ENCODE measurements around the gene CACNA1S.

CACNA1S gene

GRCh38 chr1:201146626-201147390, 34.6 kb upstream of the CACNA1S start:
- Histone ChIP-seq H3K4me1 (ENCODE audit: control insufficient read depth, insufficient read depth, low read length, poor library complexity, severe bottlenecking) (no peaks in the 10 kb centered on the region), H3K36me3 (ENCODE audit: control insufficient read depth, insufficient read depth, low read length) (peaks cover 99% of the 10 kb centered on the region), H3K9me3 (ENCODE audit: control insufficient read depth, low read length) (no peaks in the 10 kb centered on the region), H3K4me3 (ENCODE audit: extremely low read depth, insufficient read depth, low read length, poor library complexity, severe bottlenecking) (no peak overlapping the region), H3K27ac (ENCODE audit: low read depth, low read length, severe bottlenecking) (no peak overlapping the region)
- WGBS, 2 experiments (ENCODE audit: insufficient coverage in 2 of 2), result 90 to 92% methylated on average over 16 of the region's 17 CpGs

- 94 to 100% methylated on average over 5 to 6 of the region's 7 CpGs for WGBS, 2 experiments (ENCODE audit: insufficient coverage in 2 of 2)
- Histone ChIP-seq H3K4me3 (ENCODE audit: extremely low read depth, insufficient read depth, low read length, poor library complexity, severe bottlenecking) (no peak overlapping the region), H3K27ac (ENCODE audit: low read depth, low read length, severe bottlenecking) (no peak overlapping the region), H3K36me3 (ENCODE audit: control insufficient read depth, insufficient read depth, low read length) (peaks cover 99% of the 10 kb centered on the region), H3K9me3 (ENCODE audit: control insufficient read depth, low read length) (no peaks in the 10 kb centered on the region), H3K4me1 (ENCODE audit: control insufficient read depth, insufficient read depth, low read length, poor library complexity, severe bottlenecking) (peaks cover 1% of the 10 kb centered on the region)
Measured at GRCh38 chr1:201145816-201146215, 33.6 kb upstream of the CACNA1S start.

- Histone ChIP-seq H3K4me1 (ENCODE audit: control insufficient read depth, insufficient read depth, low read length, poor library complexity, severe bottlenecking) (peaks cover 7% of the 10 kb centered on the region), H3K27ac (ENCODE audit: low read depth, low read length, severe bottlenecking) (no peak overlapping the region), H3K4me3 (ENCODE audit: extremely low read depth, insufficient read depth, low read length, poor library complexity, severe bottlenecking) (no peak overlapping the region), H3K36me3 (ENCODE audit: control insufficient read depth, insufficient read depth, low read length) (peaks cover 98% of the 10 kb centered on the region), H3K9me3 (ENCODE audit: control insufficient read depth, low read length) (no peaks in the 10 kb centered on the region)
- 94 to 100% methylated on average over 2 to 3 of the region's 3 CpGs for WGBS, 2 experiments (ENCODE audit: insufficient coverage in 2 of 2)
Measured at GRCh38 chr1:201145132-201145531, 32.9 kb upstream of the CACNA1S start.

GRCh38 chr1:201144701-201145100, 32.5 kb upstream of the CACNA1S start:
- WGBS, 2 experiments (ENCODE audit: insufficient coverage in 2 of 2), result 70 to 80% methylated on average over 4 to 5 of the region's 5 CpGs
- Histone ChIP-seq H3K36me3 (ENCODE audit: control insufficient read depth, insufficient read depth, low read length) (peaks cover 98% of the 10 kb centered on the region), H3K4me1 (ENCODE audit: control insufficient read depth, insufficient read depth, low read length, poor library complexity, severe bottlenecking) (peaks cover 7% of the 10 kb centered on the region), H3K27ac (ENCODE audit: low read depth, low read length, severe bottlenecking) (no peak overlapping the region), H3K4me3 (ENCODE audit: extremely low read depth, insufficient read depth, low read length, poor library complexity, severe bottlenecking) (no peak overlapping the region), H3K9me3 (ENCODE audit: control insufficient read depth, low read length) (no peaks in the 10 kb centered on the region)

DNA sequence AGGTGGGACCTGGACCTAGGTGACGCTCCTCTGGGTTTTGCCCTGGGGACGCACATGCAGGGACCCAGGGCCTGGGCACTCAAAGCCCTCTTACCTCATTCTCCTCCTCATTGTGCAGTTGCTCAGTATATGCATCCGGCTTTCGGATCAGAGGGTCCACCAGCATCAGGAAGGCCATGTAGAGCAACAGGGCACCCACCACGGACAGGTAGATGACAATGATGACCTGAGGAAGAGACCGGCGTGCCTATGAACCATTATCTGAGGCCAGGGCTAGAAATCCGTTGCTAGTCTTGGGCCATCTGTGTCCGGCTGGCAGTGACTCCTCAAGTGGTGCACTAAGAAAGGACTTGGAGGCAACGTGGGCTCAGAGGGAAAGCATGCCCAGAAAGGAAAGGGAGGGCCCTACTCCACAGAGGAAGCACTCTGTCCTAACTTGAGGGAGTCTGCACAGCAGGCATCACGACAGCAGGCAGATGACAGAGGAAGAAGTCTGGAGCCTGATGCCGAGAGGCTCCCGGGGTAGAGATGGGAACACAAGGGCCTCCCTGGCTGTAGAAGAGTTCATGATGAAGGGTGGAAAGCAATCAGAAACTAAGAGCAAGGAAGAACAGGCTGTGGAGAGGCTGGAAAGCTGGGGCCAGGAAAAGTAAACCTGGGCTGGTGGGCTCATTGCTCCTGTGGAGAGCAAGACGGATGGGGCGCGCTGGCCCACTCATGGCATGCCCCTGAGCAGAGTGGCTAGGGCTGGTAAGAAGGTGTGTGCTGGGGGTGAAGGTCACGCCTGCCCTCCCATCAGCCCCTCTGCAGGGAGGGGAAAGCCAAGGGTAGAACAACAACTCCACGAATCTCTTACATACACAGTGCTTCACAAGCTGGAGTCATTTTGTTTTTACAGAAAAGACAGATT, 31.8 kb upstream of the CACNA1S start:
- H3K9me3 ChIP-seq (ENCODE audit: control insufficient read depth, low read length), result no peaks in the 10 kb centered on the region
- peaks cover 97% of the 10 kb centered on the region for H3K36me3 ChIP-seq (ENCODE audit: control insufficient read depth, insufficient read depth, low read length)
- H3K4me1 ChIP-seq (ENCODE audit: control insufficient read depth, insufficient read depth, low read length, poor library complexity, severe bottlenecking), result peaks cover 7% of the 10 kb centered on the region
- H3K4me3 ChIP-seq (ENCODE audit: extremely low read depth, insufficient read depth, low read length, poor library complexity, severe bottlenecking), result no peak overlapping the region
- WGBS, 2 experiments (ENCODE audit: insufficient coverage in 2 of 2), result 93 to 94% methylated on average over 13 to 14 of the region's 18 CpGs
- no peak overlapping the region for H3K27ac ChIP-seq (ENCODE audit: low read depth, low read length, severe bottlenecking)

DNA sequence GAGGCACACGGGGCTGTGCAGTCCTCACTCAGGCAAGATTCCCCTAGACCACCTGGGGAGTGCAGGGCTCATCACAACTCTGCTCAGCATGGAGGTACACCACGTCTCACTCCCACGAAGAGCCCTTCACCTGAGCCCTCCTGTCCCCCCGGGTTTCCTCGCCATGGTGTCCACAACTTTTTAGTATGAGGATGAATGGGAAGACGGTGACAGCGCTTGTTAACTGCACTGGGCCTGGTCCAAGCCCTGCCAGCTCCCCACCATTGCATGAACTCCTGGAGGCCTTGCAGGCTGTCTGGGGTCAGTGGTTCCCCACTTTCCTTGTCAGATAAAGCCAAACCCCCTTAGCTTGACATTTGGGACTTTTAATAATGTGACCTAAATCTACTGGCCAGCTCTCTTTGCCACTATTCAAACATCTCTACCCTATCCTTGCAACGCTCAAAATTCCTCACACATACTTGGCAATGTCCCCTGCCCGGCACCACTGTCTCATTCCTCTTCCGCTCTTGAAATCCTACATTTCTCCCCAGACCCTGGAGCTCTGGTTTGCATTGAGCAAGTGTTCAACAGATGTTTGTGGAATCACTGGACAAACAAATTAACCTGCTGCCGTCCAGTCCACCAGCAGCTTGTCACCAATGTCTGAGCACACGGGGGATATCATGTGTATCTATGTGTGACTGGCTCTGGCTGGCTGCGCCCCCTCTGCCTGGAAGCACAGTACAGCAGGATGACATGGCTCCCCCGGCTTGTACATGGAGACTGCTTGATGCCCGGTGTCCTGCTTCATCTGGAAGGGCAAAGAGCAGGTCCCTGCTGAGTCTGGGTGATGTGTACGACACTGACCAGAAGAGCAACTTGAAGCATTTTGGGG, 30.9 kb upstream of the CACNA1S start:
- Histone ChIP-seq H3K36me3 (ENCODE audit: control insufficient read depth, insufficient read depth, low read length) (peaks cover 93% of the 10 kb centered on the region), H3K9me3 (ENCODE audit: control insufficient read depth, low read length) (no peaks in the 10 kb centered on the region), H3K27ac (ENCODE audit: low read depth, low read length, severe bottlenecking) (no peak overlapping the region), H3K4me1 (ENCODE audit: control insufficient read depth, insufficient read depth, low read length, poor library complexity, severe bottlenecking) (peaks cover 9% of the 10 kb centered on the region), H3K4me3 (ENCODE audit: extremely low read depth, insufficient read depth, low read length, poor library complexity, severe bottlenecking) (no peak overlapping the region)
- 91 to 96% methylated on average over 11 to 14 of the region's 16 CpGs for WGBS, 2 experiments (ENCODE audit: insufficient coverage in 2 of 2)

DNA sequence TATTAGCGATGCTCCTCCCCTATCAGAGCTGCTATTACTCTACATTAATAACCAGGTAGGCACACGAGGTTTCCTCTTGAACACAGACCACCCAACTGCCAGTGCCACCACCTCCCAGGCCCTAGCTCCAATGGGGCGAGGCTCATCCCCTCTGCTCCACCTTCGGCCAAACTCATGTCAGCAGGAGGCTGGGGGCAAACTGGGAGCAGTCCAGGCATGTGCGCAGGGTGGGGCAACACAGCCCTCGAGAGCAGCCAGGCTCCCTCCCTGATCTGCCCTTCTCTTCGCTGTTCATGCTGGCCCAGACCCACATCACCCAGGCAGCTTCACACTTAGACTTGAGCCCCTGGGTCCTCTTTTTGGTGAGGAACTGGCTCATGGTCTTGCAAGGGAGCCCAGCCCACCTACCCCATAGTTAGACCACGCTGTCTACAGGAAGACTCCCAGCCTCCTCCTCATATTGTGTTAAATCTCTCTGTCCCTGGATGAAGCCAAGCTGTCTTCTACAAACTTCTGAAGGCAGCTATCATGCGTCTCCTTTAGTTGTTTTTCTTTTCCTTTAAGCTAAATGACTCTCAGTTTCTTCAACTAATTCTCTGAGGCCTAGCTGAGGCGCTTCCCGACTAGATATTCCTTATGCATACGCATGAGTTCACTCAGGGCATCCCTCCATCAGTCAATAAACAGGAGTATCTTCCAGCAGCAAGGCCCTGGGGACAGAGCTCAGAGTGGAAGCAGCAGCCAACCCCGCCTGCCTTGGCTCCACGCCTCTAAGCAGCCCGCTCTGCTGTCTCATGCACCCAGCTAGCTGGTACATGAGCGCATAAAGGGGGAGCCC, 30.0 kb upstream of the CACNA1S start:
- Histone ChIP-seq H3K4me1 (ENCODE audit: control insufficient read depth, insufficient read depth, low read length, poor library complexity, severe bottlenecking) (peaks cover 17% of the 10 kb centered on the region), H3K9me3 (ENCODE audit: control insufficient read depth, low read length) (no peaks in the 10 kb centered on the region), H3K36me3 (ENCODE audit: control insufficient read depth, insufficient read depth, low read length) (peaks cover 90% of the 10 kb centered on the region), H3K27ac (ENCODE audit: low read depth, low read length, severe bottlenecking) (no peak overlapping the region), H3K4me3 (ENCODE audit: extremely low read depth, insufficient read depth, low read length, poor library complexity, severe bottlenecking) (no peak overlapping the region)
- WGBS, 2 experiments (ENCODE audit: insufficient coverage in 2 of 2), result 92 to 95% methylated on average over 15 to 16 of the region's 16 CpGs

DNA sequence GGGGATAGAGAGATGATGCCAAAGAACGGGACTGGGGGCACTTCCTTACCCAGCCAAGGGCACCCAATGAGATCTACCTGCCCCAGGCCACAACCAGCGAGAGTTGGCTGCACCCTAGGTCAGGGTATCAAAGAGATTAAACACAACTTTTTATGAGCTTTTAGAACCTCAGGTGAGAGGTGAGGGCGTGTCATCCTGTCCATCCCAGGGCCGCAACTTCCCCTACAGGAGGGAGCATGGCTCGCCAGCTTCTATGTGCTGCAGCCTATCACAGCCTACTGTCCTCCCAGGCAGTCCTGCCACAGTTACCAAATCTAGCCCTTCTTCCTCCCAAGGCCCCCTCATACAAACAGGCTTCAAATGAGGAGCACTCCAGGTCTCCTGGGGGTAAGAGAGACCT, 29.2 kb upstream of the CACNA1S start:
- H3K36me3 ChIP-seq (ENCODE audit: control insufficient read depth, insufficient read depth, low read length), result peaks cover 89% of the 10 kb centered on the region
- H3K4me1 ChIP-seq (ENCODE audit: control insufficient read depth, insufficient read depth, low read length, poor library complexity, severe bottlenecking), result peaks cover 23% of the 10 kb centered on the region
- H3K4me3 ChIP-seq (ENCODE audit: extremely low read depth, insufficient read depth, low read length, poor library complexity, severe bottlenecking), result no peak overlapping the region
- H3K27ac ChIP-seq (ENCODE audit: low read depth, low read length, severe bottlenecking), result no peak overlapping the region
- 88 to 94% methylated on average over 1 to 2 of the region's 5 CpGs for WGBS, 2 experiments (ENCODE audit: insufficient coverage in 2 of 2)
- no peaks in the 10 kb centered on the region for H3K9me3 ChIP-seq (ENCODE audit: control insufficient read depth, low read length)

- Histone ChIP-seq H3K36me3 (ENCODE audit: control insufficient read depth, insufficient read depth, low read length) (peaks cover 89% of the 10 kb centered on the region), H3K27ac (ENCODE audit: low read depth, low read length, severe bottlenecking) (no peak overlapping the region), H3K4me3 (ENCODE audit: extremely low read depth, insufficient read depth, low read length, poor library complexity, severe bottlenecking) (no peak overlapping the region), H3K9me3 (ENCODE audit: control insufficient read depth, low read length) (no peaks in the 10 kb centered on the region), H3K4me1 (ENCODE audit: control insufficient read depth, insufficient read depth, low read length, poor library complexity, severe bottlenecking) (peaks cover 23% of the 10 kb centered on the region)
- 93 to 100% methylated on average over 7 to 8 of the region's 8 CpGs for WGBS, 2 experiments (ENCODE audit: insufficient coverage in 2 of 2)
Measured at GRCh38 chr1:201140941-201141260, 28.7 kb upstream of the CACNA1S start.
